ENCODE results near the gene ARMH1.

ARMH1 gene

DNA sequence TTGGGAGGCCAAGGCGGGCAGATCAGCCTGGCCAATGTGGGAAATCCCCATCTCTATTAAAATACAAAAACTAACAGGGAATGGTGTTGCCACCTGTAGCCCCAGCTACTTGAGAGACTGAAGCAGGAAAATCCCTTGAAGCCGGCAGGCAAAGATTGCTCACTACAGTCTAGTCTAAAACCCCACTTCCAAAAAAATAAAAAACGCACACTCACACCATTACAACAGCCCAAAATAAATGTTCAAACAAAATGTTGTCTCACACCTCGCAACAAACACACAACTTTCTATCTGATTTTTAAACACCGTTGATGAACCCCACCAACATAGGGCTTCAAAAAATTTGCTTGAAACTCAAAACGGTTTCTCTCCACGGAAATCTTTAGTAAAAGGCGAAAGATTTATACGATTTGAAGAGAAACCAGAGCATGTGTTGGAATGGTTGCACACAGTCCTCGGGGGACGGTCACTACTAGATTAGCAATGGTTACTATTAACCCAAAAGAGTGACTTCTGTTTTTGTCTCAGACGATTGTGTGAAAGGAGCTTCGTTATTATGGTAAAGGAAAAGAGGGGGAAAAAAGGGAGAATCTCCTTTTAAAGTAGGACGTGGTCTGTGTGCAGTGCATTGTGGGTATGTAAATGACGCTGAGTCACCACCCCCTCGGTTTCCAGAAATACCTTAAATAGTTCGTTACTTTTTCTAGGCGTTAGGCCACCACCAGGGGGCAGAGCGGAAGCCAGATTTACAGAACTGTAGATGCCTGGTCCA, 56.4 kb downstream of the ARMH1 start, which contains the start of gene RNU5D-1 (continued):
- TF ChIP-seq, protein P1, sequence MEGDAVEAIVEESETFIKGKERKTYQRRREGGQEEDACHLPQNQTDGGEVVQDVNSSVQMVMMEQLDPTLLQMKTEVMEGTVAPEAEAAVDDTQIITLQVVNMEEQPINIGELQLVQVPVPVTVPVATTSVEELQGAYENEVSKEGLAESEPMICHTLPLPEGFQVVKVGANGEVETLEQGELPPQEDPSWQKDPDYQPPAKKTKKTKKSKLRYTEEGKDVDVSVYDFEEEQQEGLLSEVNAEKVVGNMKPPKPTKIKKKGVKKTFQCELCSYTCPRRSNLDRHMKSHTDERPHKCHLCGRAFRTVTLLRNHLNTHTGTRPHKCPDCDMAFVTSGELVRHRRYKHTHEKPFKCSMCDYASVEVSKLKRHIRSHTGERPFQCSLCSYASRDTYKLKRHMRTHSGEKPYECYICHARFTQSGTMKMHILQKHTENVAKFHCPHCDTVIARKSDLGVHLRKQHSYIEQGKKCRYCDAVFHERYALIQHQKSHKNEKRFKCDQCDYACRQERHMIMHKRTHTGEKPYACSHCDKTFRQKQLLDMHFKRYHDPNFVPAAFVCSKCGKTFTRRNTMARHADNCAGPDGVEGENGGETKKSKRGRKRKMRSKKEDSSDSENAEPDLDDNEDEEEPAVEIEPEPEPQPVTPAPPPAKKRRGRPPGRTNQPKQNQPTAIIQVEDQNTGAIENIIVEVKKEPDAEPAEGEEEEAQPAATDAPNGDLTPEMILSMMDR (tag by site-specific recombination; IDR thresholded peaks at IDR 0.05) = peak; percentile 72; the same call in 1 of the 2 replicates
- TF ChIP-seq ZNF610 (tag by site-specific recombination; IDR thresholded peaks at IDR 0.05; ENCODE audit: borderline replicate concordance) (peak; percentile 67), ZNF426 (tag by site-specific recombination; IDR thresholded peaks at IDR 0.05) (no peak), ZNF561 (tag by site-specific recombination; IDR thresholded peaks at IDR 0.05; ENCODE audit: borderline replicate concordance) (peak; percentile 88), ZNF777 (tag by site-specific recombination; IDR thresholded peaks at IDR 0.05; ENCODE audit: borderline replicate concordance) (no peak), ZNF791 (tag by site-specific recombination; IDR thresholded peaks at IDR 0.05) (no peak), ZNF501 (tag by site-specific recombination; IDR thresholded peaks at IDR 0.05) (no peak; the same call in none of the 2 replicates), SALL2 (tag by site-specific recombination; IDR thresholded peaks at IDR 0.05; ENCODE audit: borderline replicate concordance) (no peak), ZNF221 (tag by site-specific recombination; IDR thresholded peaks at IDR 0.05; ENCODE audit: borderline replicate concordance) (no peak), ZNF155 (tag by site-specific recombination; IDR thresholded peaks at IDR 0.05) (no peak), ZNF114 (tag by site-specific recombination; IDR thresholded peaks at IDR 0.05) (no peak), ZNF701 (tag by site-specific recombination; IDR thresholded peaks at IDR 0.05) (no peak), YY2 (tag by site-specific recombination; IDR thresholded peaks at IDR 0.05) (no peak), ZNF335 (tag by site-specific recombination; conservative IDR thresholded peaks at IDR 0.05) (peak; percentile 89), ZNF837 (tag by site-specific recombination; IDR thresholded peaks at IDR 0.05) (no peak), ZEB2 (tag by site-specific recombination; IDR thresholded peaks at IDR 0.05) (peak; percentile 78; the same call in 1 of the 2 replicates), ZNF248 (tag by site-specific recombination; IDR thresholded peaks at IDR 0.05) (no peak), ZNF112 (tag by site-specific recombination; IDR thresholded peaks at IDR 0.05) (no peak), ZNF529 (tag by site-specific recombination; IDR thresholded peaks at IDR 0.05; ENCODE audit: insufficient replicate concordance) (no peak), ZNF121 (tag by site-specific recombination; IDR thresholded peaks at IDR 0.05) (no peak), OVOL3 (tag by site-specific recombination; IDR thresholded peaks at IDR 0.05) (peak; percentile 18; the same call in 1 of the 2 replicates), ZNF555 (tag by site-specific recombination; conservative IDR thresholded peaks at IDR 0.05) (no peak), ZNF23 (tag by site-specific recombination; IDR thresholded peaks at IDR 0.05; ENCODE audit: borderline replicate concordance) (no peak), TCF7L2 (IDR thresholded peaks at IDR 0.05; ENCODE audit: borderline replicate concordance, low read depth, low read length) (no peak), ZNF274 (IDR thresholded peaks at IDR 0.05; ENCODE audit: low read length) (no peak), ZNF274 (tag by site-specific recombination; IDR thresholded peaks at IDR 0.05; ENCODE audit: borderline replicate concordance) (no peak)
- TF ChIP-seq, protein P2, sequence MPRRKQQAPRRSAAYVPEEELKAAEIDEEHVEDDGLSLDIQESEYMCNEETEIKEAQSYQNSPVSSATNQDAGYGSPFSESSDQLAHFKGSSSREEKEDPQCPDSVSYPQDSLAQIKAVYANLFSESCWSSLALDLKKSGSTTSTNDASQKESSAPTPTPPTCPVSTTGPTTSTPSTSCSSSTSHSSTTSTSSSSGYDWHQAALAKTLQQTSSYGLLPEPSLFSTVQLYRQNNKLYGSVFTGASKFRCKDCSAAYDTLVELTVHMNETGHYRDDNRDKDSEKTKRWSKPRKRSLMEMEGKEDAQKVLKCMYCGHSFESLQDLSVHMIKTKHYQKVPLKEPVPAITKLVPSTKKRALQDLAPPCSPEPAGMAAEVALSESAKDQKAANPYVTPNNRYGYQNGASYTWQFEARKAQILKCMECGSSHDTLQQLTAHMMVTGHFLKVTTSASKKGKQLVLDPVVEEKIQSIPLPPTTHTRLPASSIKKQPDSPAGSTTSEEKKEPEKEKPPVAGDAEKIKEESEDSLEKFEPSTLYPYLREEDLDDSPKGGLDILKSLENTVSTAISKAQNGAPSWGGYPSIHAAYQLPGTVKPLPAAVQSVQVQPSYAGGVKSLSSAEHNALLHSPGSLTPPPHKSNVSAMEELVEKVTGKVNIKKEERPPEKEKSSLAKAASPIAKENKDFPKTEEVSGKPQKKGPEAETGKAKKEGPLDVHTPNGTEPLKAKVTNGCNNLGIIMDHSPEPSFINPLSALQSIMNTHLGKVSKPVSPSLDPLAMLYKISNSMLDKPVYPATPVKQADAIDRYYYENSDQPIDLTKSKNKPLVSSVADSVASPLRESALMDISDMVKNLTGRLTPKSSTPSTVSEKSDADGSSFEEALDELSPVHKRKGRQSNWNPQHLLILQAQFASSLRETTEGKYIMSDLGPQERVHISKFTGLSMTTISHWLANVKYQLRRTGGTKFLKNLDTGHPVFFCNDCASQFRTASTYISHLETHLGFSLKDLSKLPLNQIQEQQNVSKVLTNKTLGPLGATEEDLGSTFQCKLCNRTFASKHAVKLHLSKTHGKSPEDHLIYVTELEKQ (tag by site-specific recombination; IDR thresholded peaks at IDR 0.05; ENCODE audit: borderline replicate concordance) = 0 out of 2 replicates have a peak, but pooled peaks have one; percentile 7
- TF ChIP-seq, protein P3, sequence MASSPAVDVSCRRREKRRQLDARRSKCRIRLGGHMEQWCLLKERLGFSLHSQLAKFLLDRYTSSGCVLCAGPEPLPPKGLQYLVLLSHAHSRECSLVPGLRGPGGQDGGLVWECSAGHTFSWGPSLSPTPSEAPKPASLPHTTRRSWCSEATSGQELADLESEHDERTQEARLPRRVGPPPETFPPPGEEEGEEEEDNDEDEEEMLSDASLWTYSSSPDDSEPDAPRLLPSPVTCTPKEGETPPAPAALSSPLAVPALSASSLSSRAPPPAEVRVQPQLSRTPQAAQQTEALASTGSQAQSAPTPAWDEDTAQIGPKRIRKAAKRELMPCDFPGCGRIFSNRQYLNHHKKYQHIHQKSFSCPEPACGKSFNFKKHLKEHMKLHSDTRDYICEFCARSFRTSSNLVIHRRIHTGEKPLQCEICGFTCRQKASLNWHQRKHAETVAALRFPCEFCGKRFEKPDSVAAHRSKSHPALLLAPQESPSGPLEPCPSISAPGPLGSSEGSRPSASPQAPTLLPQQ (tag by site-specific recombination; IDR thresholded peaks at IDR 0.05) = peak; percentile 97
- TF ChIP-seq, protein P4, sequence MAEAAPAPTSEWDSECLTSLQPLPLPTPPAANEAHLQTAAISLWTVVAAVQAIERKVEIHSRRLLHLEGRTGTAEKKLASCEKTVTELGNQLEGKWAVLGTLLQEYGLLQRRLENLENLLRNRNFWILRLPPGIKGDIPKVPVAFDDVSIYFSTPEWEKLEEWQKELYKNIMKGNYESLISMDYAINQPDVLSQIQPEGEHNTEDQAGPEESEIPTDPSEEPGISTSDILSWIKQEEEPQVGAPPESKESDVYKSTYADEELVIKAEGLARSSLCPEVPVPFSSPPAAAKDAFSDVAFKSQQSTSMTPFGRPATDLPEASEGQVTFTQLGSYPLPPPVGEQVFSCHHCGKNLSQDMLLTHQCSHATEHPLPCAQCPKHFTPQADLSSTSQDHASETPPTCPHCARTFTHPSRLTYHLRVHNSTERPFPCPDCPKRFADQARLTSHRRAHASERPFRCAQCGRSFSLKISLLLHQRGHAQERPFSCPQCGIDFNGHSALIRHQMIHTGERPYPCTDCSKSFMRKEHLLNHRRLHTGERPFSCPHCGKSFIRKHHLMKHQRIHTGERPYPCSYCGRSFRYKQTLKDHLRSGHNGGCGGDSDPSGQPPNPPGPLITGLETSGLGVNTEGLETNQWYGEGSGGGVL (tag by site-specific recombination; IDR thresholded peaks at IDR 0.05) = peak; percentile 77
- TF ChIP-seq, protein P5, sequence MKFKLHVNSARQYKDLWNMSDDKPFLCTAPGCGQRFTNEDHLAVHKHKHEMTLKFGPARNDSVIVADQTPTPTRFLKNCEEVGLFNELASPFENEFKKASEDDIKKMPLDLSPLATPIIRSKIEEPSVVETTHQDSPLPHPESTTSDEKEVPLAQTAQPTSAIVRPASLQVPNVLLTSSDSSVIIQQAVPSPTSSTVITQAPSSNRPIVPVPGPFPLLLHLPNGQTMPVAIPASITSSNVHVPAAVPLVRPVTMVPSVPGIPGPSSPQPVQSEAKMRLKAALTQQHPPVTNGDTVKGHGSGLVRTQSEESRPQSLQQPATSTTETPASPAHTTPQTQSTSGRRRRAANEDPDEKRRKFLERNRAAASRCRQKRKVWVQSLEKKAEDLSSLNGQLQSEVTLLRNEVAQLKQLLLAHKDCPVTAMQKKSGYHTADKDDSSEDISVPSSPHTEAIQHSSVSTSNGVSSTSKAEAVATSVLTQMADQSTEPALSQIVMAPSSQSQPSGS (tag by site-specific recombination; IDR thresholded peaks at IDR 0.05; ENCODE audit: low read depth) = peak; percentile 60; the same call in 1 of the 2 replicates

All from HEK293 (cell line).